Lower leg skin (tissue), 3 donors: ENCODE data around the gene MAPK4.

Experiments
- POLR2A ChIP-seq, 2 donors: fragments of 450-650 bp; IDR thresholded peaks; one replicate each; pipeline ENCODE4 v1.6.1; 2016 to 2017; ENCODE audit warnings: antibody characterized with exemption in 2 of 2, mild to moderate bottlenecking in 1 of 2, moderate library complexity in 1 of 2
- TF ChIP-seq, protein P1 (sequence below), 3 donors: fragments of 450-650 bp; IDR thresholded peaks; one replicate each; pipeline ENCODE4 v1.5.1; 2016; ENCODE audit warnings: antibody characterized with exemption in 3 of 3, mild to moderate bottlenecking in 3 of 3, moderate library complexity in 2 of 3

DNA sequence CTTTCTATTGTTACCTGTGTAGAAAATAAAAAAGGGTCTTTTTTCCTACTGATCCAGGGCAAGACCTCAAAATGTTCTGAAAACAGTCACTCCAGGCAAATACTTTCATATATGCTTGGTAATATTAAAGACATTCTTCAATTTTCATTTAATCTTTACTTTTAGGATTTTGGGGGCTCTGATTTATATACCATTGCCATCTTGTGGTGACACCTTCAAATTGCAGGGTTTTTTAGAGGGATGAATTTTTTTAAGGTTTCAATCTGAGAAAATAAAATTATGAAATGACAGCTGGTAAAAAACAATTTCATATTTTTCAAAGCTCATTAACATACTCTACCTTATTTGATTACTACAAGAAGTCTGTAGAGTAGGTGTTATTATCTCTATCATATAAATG is 26.8 kb downstream of the MAPK4 start:
- TF ChIP-seq, protein P1, sequence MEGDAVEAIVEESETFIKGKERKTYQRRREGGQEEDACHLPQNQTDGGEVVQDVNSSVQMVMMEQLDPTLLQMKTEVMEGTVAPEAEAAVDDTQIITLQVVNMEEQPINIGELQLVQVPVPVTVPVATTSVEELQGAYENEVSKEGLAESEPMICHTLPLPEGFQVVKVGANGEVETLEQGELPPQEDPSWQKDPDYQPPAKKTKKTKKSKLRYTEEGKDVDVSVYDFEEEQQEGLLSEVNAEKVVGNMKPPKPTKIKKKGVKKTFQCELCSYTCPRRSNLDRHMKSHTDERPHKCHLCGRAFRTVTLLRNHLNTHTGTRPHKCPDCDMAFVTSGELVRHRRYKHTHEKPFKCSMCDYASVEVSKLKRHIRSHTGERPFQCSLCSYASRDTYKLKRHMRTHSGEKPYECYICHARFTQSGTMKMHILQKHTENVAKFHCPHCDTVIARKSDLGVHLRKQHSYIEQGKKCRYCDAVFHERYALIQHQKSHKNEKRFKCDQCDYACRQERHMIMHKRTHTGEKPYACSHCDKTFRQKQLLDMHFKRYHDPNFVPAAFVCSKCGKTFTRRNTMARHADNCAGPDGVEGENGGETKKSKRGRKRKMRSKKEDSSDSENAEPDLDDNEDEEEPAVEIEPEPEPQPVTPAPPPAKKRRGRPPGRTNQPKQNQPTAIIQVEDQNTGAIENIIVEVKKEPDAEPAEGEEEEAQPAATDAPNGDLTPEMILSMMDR (IDR thresholded peaks at IDR 0.05), result no peak
- no peak for TF ChIP-seq POLR2A (IDR thresholded peaks at IDR 0.05)
